ENCODE data around the gene CDAN1. TPM values are rescaled to one million over a fixed set of nuclear protein-coding genes. Genes with fewer than 3 reads are reported as not detected.

Gene CDAN1
- total and polyA plus RNA-seq, 8 donors = 4.7 to 27.2 (median 10.1) TPM

GRCh38 chr15:42721916-42722315, 15.0 kb downstream of the CDAN1 start:
- Histone ChIP-seq H3K27ac (no peak overlapping the region), H3K4me1 (no peaks in the 10 kb centered on the region), H3K9me3 (no peaks in the 10 kb centered on the region), H3K27me3 (no peaks in the 10 kb centered on the region), H3K4me3 (no peak overlapping the region), H3K36me3 (peaks cover 56 to 99% (median 95%) of the 10 kb centered on the region in 4 donors)
- DNase-seq = no peak
- intact Hi-C loops (cut with DNase I; ENCODE audit: low total_unique reads) = no loop called here
- TF ChIP-seq EP300 (IDR thresholded peaks at IDR 0.05) (no peak), POLR2AphosphoS5 (IDR thresholded peaks at IDR 0.05) (no peak), POLR2A (IDR thresholded peaks at IDR 0.05) (no peak)
- TF ChIP-seq, protein P1, sequence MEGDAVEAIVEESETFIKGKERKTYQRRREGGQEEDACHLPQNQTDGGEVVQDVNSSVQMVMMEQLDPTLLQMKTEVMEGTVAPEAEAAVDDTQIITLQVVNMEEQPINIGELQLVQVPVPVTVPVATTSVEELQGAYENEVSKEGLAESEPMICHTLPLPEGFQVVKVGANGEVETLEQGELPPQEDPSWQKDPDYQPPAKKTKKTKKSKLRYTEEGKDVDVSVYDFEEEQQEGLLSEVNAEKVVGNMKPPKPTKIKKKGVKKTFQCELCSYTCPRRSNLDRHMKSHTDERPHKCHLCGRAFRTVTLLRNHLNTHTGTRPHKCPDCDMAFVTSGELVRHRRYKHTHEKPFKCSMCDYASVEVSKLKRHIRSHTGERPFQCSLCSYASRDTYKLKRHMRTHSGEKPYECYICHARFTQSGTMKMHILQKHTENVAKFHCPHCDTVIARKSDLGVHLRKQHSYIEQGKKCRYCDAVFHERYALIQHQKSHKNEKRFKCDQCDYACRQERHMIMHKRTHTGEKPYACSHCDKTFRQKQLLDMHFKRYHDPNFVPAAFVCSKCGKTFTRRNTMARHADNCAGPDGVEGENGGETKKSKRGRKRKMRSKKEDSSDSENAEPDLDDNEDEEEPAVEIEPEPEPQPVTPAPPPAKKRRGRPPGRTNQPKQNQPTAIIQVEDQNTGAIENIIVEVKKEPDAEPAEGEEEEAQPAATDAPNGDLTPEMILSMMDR (IDR thresholded peaks at IDR 0.05) = no peak
- 70 to 86% (median 78%) methylated on average over 3 of the region's 3 CpGs for WGBS, 5 donors

DNA sequence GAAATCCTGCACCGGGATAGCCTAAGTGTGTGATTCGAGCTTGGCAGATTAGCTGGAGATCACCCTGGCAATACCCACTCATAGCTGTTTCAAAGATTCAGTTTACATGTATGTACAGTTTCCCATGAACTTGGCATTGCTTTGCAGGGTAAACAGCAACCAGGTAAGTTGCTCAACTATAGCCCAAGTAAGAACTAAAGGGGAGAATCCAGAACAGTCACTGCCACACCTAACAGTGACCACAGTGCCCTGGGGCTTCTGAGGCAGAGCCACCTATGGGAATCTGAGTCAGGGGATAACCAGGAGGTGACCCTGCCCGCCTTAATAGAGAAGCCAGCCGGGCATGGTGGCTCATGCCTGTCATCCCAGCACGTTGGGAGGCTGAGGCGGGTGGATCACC, 15.9 kb downstream of the CDAN1 start:
- intact Hi-C loops (cut with DNase I; ENCODE audit: low total_unique reads) = no loop called here

GRCh38 chr15:42720071-42720470, 16.9 kb downstream of the CDAN1 start:
- Histone ChIP-seq H3K27me3 (no peaks in the 10 kb centered on the region), H3K36me3 (peaks cover 40 to 91% (median 79%) of the 10 kb centered on the region in 4 donors), H3K9me3 (no peaks in the 10 kb centered on the region), H3K4me3 (no peak overlapping the region), H3K27ac (no peak overlapping the region), H3K4me1 (no peaks in the 10 kb centered on the region)
- TF ChIP-seq POLR2AphosphoS5 (IDR thresholded peaks at IDR 0.05) (no peak), EP300 (IDR thresholded peaks at IDR 0.05) (no peak)
- TF ChIP-seq, protein P1 (IDR thresholded peaks at IDR 0.05) = no peak
- 88 to 92% (median 91%) methylated on average over 3 of the region's 3 CpGs for WGBS, 5 donors
- no peak for DNase-seq
- intact Hi-C loops (cut with DNase I; ENCODE audit: low total_unique reads) = no loop called here

More for the DNA sequence above, 15.9 kb downstream of the CDAN1 start:
- H3K4me3 ChIP-seq = no peak overlapping the region
- H3K36me3 ChIP-seq = peaks cover 47 to 99% (median 88%) of the 10 kb centered on the region in 4 donors
- H3K27me3 ChIP-seq = no peaks in the 10 kb centered on the region
- H3K4me1 ChIP-seq = no peaks in the 10 kb centered on the region
- H3K9me3 ChIP-seq = no peaks in the 10 kb centered on the region
- DNase-seq = no peak
- no peak overlapping the region for H3K27ac ChIP-seq
- 75 to 95% (median 79%) methylated on average over 6 of the region's 6 CpGs for WGBS, 5 donors
- TF ChIP-seq POLR2A (IDR thresholded peaks at IDR 0.05) (no peak), POLR2AphosphoS5 (IDR thresholded peaks at IDR 0.05) (no peak), EP300 (IDR thresholded peaks at IDR 0.05) (no peak)
- TF ChIP-seq, protein P1 (IDR thresholded peaks at IDR 0.05) = no peak

- DNase-seq = no peak
- Histone ChIP-seq H3K9me3 (no peaks in the 10 kb centered on the region), H3K4me1 (no peaks in the 10 kb centered on the region), H3K27me3 (no peaks in the 10 kb centered on the region), H3K4me3 (no peak overlapping the region), H3K27ac (no peak overlapping the region), H3K36me3 (peaks cover 30 to 81% (median 68%) of the 10 kb centered on the region in 4 donors)
- TF ChIP-seq POLR2A (IDR thresholded peaks at IDR 0.05) (no peak), POLR2AphosphoS5 (IDR thresholded peaks at IDR 0.05) (no peak)
- TF ChIP-seq, protein P1 (IDR thresholded peaks at IDR 0.05) = no peak
- 76 to 92% (median 85%) methylated on average over 6 of the region's 6 CpGs for WGBS, 5 donors
- intact Hi-C loops (cut with DNase I; ENCODE audit: low total_unique reads) = no loop called here
These were observed 17.9 kb downstream of the CDAN1 start for GRCh38 chr15:42719043-42719442.

All from stomach (tissue), 9 donors.